H9 (cell line): ENCODE results near the gene IQCM. TPM values are rescaled to one million over a fixed set of nuclear protein-coding genes. Genes with fewer than 3 reads are reported as not detected.

Source experiments
- DNase-seq: peaks from one replicate; pipeline ENCODE4 v3.0.0-alpha.2; 2017
- H2AFZ ChIP-seq: one replicate; pipeline ENCODE4 v1.6.1; 2013; ENCODE audit warnings: mild to moderate bottlenecking, low read length, control low read depth, moderate library complexity
- H2AK5ac ChIP-seq: 2 replicates; pipeline ENCODE4 v1.6.1; 2013; ENCODE audit warnings: low read length, control low read depth, mixed read lengths; ENCODE audit not compliant: insufficient read length
- H2BK120ac ChIP-seq: one replicate; pipeline ENCODE4 v1.6.1; 2013; ENCODE audit warnings: low read depth, mild to moderate bottlenecking, low read length, control low read depth, inconsistent platforms; ENCODE audit not compliant: poor library complexity, severe bottlenecking
- H2BK12ac ChIP-seq: 2 replicates; pipeline ENCODE4 v1.6.1; 2013; ENCODE audit warnings: low read length, control low read depth, mixed read lengths, low read depth; ENCODE audit not compliant: insufficient read length
- H2BK15ac ChIP-seq: 2 replicates; pipeline ENCODE4 v1.6.1; 2013; ENCODE audit warnings: low read depth, low read length, control low read depth
- H2BK20ac ChIP-seq: one replicate; pipeline ENCODE4 v1.6.1; 2013; ENCODE audit warnings: low read depth, mild to moderate bottlenecking, low read length, control low read depth, inconsistent platforms; ENCODE audit not compliant: poor library complexity, severe bottlenecking
- H2BK5ac ChIP-seq: 2 replicates; pipeline ENCODE4 v1.6.1; 2013; ENCODE audit warnings: low read length, control low read depth, mixed read lengths; ENCODE audit not compliant: insufficient read length
- H3K14ac ChIP-seq: 2 replicates; pipeline ENCODE4 v1.6.1; 2013; ENCODE audit warnings: low read length, control low read depth; ENCODE audit not compliant: insufficient read depth
- H3K18ac ChIP-seq: 2 replicates; pipeline ENCODE4 v1.6.1; 2013; ENCODE audit warnings: low read depth, mild to moderate bottlenecking, mixed read lengths, low read length, control low read depth; ENCODE audit not compliant: insufficient read length
- H3K23ac ChIP-seq: 2 replicates; pipeline ENCODE4 v1.6.1; 2013; ENCODE audit warnings: low read length, control low read depth, mixed read lengths, low read depth; ENCODE audit not compliant: insufficient read length
- H3K23me2 ChIP-seq: 2 replicates; pipeline ENCODE4 v1.6.1; 2013; ENCODE audit warnings: low read depth, mild to moderate bottlenecking, mixed read lengths, low read length, control low read depth; ENCODE audit not compliant: insufficient read length, poor library complexity, severe bottlenecking
- H3K27ac ChIP-seq: 2 replicates; pipeline ENCODE4 v1.5.1; 2013; ENCODE audit warnings: low read length, control low read depth, mixed read lengths, low read depth; ENCODE audit not compliant: insufficient read length
- H3K27me3 ChIP-seq: 2 replicates; pipeline ENCODE4 v1.6.1; 2013; ENCODE audit warnings: low read length, control low read depth, inconsistent platforms; ENCODE audit not compliant: insufficient read depth
- H3K4ac ChIP-seq: 2 replicates; pipeline ENCODE4 v1.6.1; 2013; ENCODE audit warnings: low read depth, mild to moderate bottlenecking, control low read depth, inconsistent platforms, low read length, moderate library complexity
- H3K4me1 ChIP-seq: 2 replicates; pipeline ENCODE4 v1.6.1; 2013; ENCODE audit warnings: low read length, control low read depth, inconsistent platforms; ENCODE audit not compliant: insufficient read depth
- H3K4me2 ChIP-seq: 2 replicates; pipeline ENCODE4 v1.6.1; 2013; ENCODE audit warnings: low read length, control low read depth, mixed read lengths; ENCODE audit not compliant: insufficient read length, insufficient read depth
- H3K56ac ChIP-seq: 2 replicates; pipeline ENCODE4 v1.6.1; 2013; ENCODE audit warnings: low read depth, mild to moderate bottlenecking, mixed read lengths, low read length, control low read depth; ENCODE audit not compliant: insufficient read length
- H3K79me1 ChIP-seq: 2 replicates; pipeline ENCODE4 v1.6.1; 2013; ENCODE audit warnings: low read depth, mild to moderate bottlenecking, moderate library complexity, low read length, control low read depth, inconsistent platforms; ENCODE audit not compliant: insufficient read depth, poor library complexity, severe bottlenecking
- H3K79me2 ChIP-seq: 2 replicates; pipeline ENCODE4 v1.6.1; 2013; ENCODE audit warnings: low read length, control low read depth, inconsistent platforms; ENCODE audit not compliant: insufficient read depth
- H3K9ac ChIP-seq: 2 replicates; pipeline ENCODE4 v1.6.1; 2013; ENCODE audit warnings: low read length, control low read depth, mixed read lengths; ENCODE audit not compliant: insufficient read length; ENCODE audit errors: extremely low read depth
- H3K9me3 ChIP-seq: one replicate; pipeline ENCODE4 v1.6.1; 2013; ENCODE audit warnings: low read depth, low read length, inconsistent platforms; ENCODE audit not compliant: control insufficient read depth
- H3T11ph ChIP-seq: one replicate; pipeline ENCODE4 v1.6.1; 2013; ENCODE audit warnings: mild to moderate bottlenecking, low read length, control low read depth, inconsistent platforms
- H4K20me1 ChIP-seq: one replicate; pipeline ENCODE4 v1.6.1; 2013; ENCODE audit not compliant: control insufficient read depth, insufficient read length, insufficient read depth
- H4K5ac ChIP-seq: 2 replicates; pipeline ENCODE4 v1.6.1; 2013; ENCODE audit warnings: low read depth, mild to moderate bottlenecking, mixed read lengths, low read length, control low read depth; ENCODE audit not compliant: insufficient read length
- H4K8ac ChIP-seq: replicated peaks from 2 replicates; pipeline ENCODE4 v1.6.1; 2013; ENCODE audit warnings: low read length, control low read depth, mixed read lengths, low read depth; ENCODE audit not compliant: insufficient read length
- H4K91ac ChIP-seq: 2 replicates; pipeline ENCODE4 v1.6.1; 2013; ENCODE audit warnings: low read depth, mild to moderate bottlenecking, moderate library complexity, mixed read lengths, low read length, control low read depth; ENCODE audit not compliant: insufficient read length
- H3K27ac Mint-ChIP-seq, 3 experiments: 2 replicates in 2 of 3; 3 replicates in 1 of 3; pipeline ENCODE4 v1.8.0; 2020 to 2021; ENCODE audit warnings: mixed read lengths in 3 of 3, mild to moderate bottlenecking in 1 of 3, moderate library complexity in 1 of 3
- H3K27me3 Mint-ChIP-seq: 2 replicates; pipeline ENCODE4 v1.8.0; 2021; ENCODE audit warnings: low read depth, mild to moderate bottlenecking, moderate library complexity, mixed read lengths
- H3K36me3 Mint-ChIP-seq, 3 experiments: 2 replicates in 2 of 3; 3 replicates in 1 of 3; pipeline ENCODE4 v1.8.0; 2020 to 2021; ENCODE audit warnings: low read depth in 3 of 3, mixed read lengths in 3 of 3; ENCODE audit not compliant: insufficient read depth in 1 of 3
- H3K4me1 Mint-ChIP-seq, 2 experiments: 2 replicates each; pipeline ENCODE4 v1.8.0; 2020; ENCODE audit warnings: mixed read lengths in 2 of 2
- H3K4me3 Mint-ChIP-seq, 2 experiments: 2 replicates in 1 of 2; 3 replicates in 1 of 2; pipeline ENCODE4 v1.8.0; 2020 to 2021; ENCODE audit warnings: mild to moderate bottlenecking in 2 of 2, mixed read lengths in 2 of 2, moderate library complexity in 1 of 2
- H3K9me3 Mint-ChIP-seq, 2 experiments: 2 replicates in 1 of 2; 3 replicates in 1 of 2; pipeline ENCODE4 v1.8.0; 2020; ENCODE audit warnings: mild to moderate bottlenecking in 2 of 2, mixed read lengths in 2 of 2, moderate library complexity in 1 of 2
- CTCF ChIP-seq: fragments of 200-600 bp; sonication (generic); conservative IDR thresholded peaks from 3 replicates; pipeline ENCODE4 v1.8.0; 2021; ENCODE audit warnings: antibody characterized with exemption, mild to moderate bottlenecking
- WGBS: extraction: QIAGEN DNeasy Blood & Tissue Kit; methylation state at CpG from one replicate; pipeline ENCODE4 v1.1.7; 2013; ENCODE audit warnings: missing lambda C conversion rate, low lambda C conversion rate, mixed read lengths; ENCODE audit not compliant: insufficient read length; ENCODE audit errors: extremely low coverage; 5-methylcytosine and 5-hydroxymethylcytosine counted together
- total RNA-seq: library from RNA; stranded (reverse); gene quantifications from 2 replicates; pipeline ENCODE4 v1.2.1, GENCODE V29; 2021

The IQCM gene
- total RNA-seq, 1 experiment from 2014 or later, result 0.15 TPM

GRCh38 chr4:149781150-149781549 is 34.5 kb downstream of the IQCM start:
- Histone ChIP-seq H2BK120ac (no peak overlapping the region), H4K8ac (no peak overlapping the region), H3T11ph (no peak overlapping the region), H2BK15ac (no peak overlapping the region), H3K14ac (no peak overlapping the region), H3K4ac (no peak overlapping the region), H3K27me3 (no peaks in the 10 kb centered on the region), H4K91ac (no peak overlapping the region), H4K5ac (no peak overlapping the region), H2BK12ac (no peak overlapping the region), H2BK5ac (no peak overlapping the region), H3K9ac (no peak overlapping the region), H3K18ac (no peak overlapping the region), H2AFZ (no peak overlapping the region), H4K20me1 (no peaks in the 10 kb centered on the region), H3K23me2 (no peaks in the 10 kb centered on the region), H3K9me3 (no peaks in the 10 kb centered on the region), H3K4me1 (no peaks in the 10 kb centered on the region), H2AK5ac (no peak overlapping the region), H3K27ac (no peak overlapping the region), H2BK20ac (no peak overlapping the region), H3K56ac (no peak overlapping the region), H3K79me1 (no peaks in the 10 kb centered on the region), H3K4me2 (no peak overlapping the region), H3K23ac (no peak overlapping the region), H3K79me2 (no peaks in the 10 kb centered on the region)
- WGBS, result no CpG with 5 or more reads among the region's 3 CpGs
- no peak for TF ChIP-seq CTCF
- H3K36me3 Mint-ChIP-seq, result no peaks in the 10 kb centered on the region
- no peak for DNase-seq
- no peaks in the 10 kb centered on the region for H3K27me3 Mint-ChIP-seq
- H3K27ac Mint-ChIP-seq, result no peak overlapping the region
- no peaks in the 10 kb centered on the region for H3K9me3 Mint-ChIP-seq
- H3K4me1 Mint-ChIP-seq, result peaks cover 3 to 5% of the 10 kb centered on the region in 2 experiments
- H3K4me3 Mint-ChIP-seq, result no peak overlapping the region
